HepG2 (cell line): ENCODE results near the gene IQCC. TPM values are rescaled to one million over a fixed set of nuclear protein-coding genes. Genes with fewer than 3 reads are reported as not detected.

ENCODE experiments used
- ARHGAP35 ChIP-seq: sonication (generic); formaldehyde crosslinking; IDR thresholded peaks from 2 replicates; pipeline ENCODE4 v1.9.0; 2022; ENCODE audit warnings: mild to moderate bottlenecking, inconsistent platforms, moderate library complexity, missing genetic modification reagents, borderline replicate concordance
- ARNT ChIP-seq: fragments of 450-650 bp; IDR thresholded peaks from 2 replicates; pipeline ENCODE4 v1.6.1; 2017
- CBX1 ChIP-seq: IDR thresholded peaks from one replicate; pipeline ENCODE4 v1.6.1; 2016; ENCODE audit warnings: antibody characterized with exemption, low read depth
- CEBPG ChIP-seq: IDR thresholded peaks from 2 replicates; pipeline ENCODE4 v1.6.1; 2016
- CENPX ChIP-seq: sonication (generic); formaldehyde crosslinking; IDR thresholded peaks from 2 replicates; pipeline ENCODE4 v1.9.0; 2021; ENCODE audit warnings: mild to moderate bottlenecking, missing genetic modification reagents, moderate library complexity
- ETV5 ChIP-seq: IDR thresholded peaks from 2 replicates; pipeline ENCODE4 v1.6.1; 2018; ENCODE audit warnings: missing biosample characterization, missing genetic modification reagents, inconsistent platforms, borderline replicate concordance
- FOXA1 ChIP-seq, 2 experiments: fragments of 450-650 bp in 1 of 2; sonication (generic) in 1 of 2; formaldehyde crosslinking in 1 of 2; IDR thresholded peaks; 2 replicates each; pipeline versions ENCODE4 v1.4.0 to v1.6.1; 2016 to 2020; ENCODE audit warnings: missing genetic modification reagents in 1 of 2
- MIXL1 ChIP-seq: IDR thresholded peaks from 2 replicates; pipeline ENCODE4 v1.6.1; 2016
- NONO ChIP-seq, 2 experiments: fragments of 450-650 bp in 1 of 2; sonication (generic) in 1 of 2; formaldehyde crosslinking in 1 of 2; IDR thresholded peaks in 1 of 2; conservative IDR thresholded peaks in 1 of 2; 2 replicates each; pipeline versions ENCODE4 v1.6.1 to v1.8.0; 2017 to 2022; ENCODE audit warnings: mild to moderate bottlenecking in 1 of 2, missing genetic modification reagents in 1 of 2, moderate library complexity in 1 of 2
- RFX5 ChIP-seq: IDR thresholded peaks from 2 replicates; pipeline ENCODE4 v1.6.1; 2011; ENCODE audit warnings: low read depth, low read length, improper control_type of control experiment
- SPEN ChIP-seq: sonication (generic); formaldehyde crosslinking; IDR thresholded peaks from 2 replicates; pipeline ENCODE4 v1.5.1; 2020; ENCODE audit warnings: low read depth, mild to moderate bottlenecking, missing genetic modification reagents
- TARDBP ChIP-seq: sonication (generic); formaldehyde crosslinking; IDR thresholded peaks from 2 replicates; pipeline ENCODE4 v1.8.0; 2022; ENCODE audit warnings: mild to moderate bottlenecking, missing genetic modification reagents
- TEAD3 ChIP-seq: optimal IDR thresholded peaks from 2 replicates; pipeline ENCODE3; 2016; ENCODE audit warnings: borderline replicate concordance
- XRCC5 ChIP-seq: fragments of 200-400 bp; formaldehyde crosslinking; optimal IDR thresholded peaks from 2 replicates; pipeline ENCODE3; 2017; ENCODE audit warnings: mild to moderate bottlenecking, low read length
- ZBTB34 ChIP-seq: sonication (generic); formaldehyde crosslinking; IDR thresholded peaks from 2 replicates; pipeline ENCODE4 v1.8.0; 2022; ENCODE audit warnings: mild to moderate bottlenecking, missing genetic modification reagents
- ZFY ChIP-seq: sonication (generic); formaldehyde crosslinking; IDR thresholded peaks from 2 replicates; pipeline ENCODE4 v1.4.0; 2020; ENCODE audit warnings: missing genetic modification reagents
- ZNF292 ChIP-seq: sonication (generic); formaldehyde crosslinking; IDR thresholded peaks from 2 replicates; pipeline ENCODE4 v1.8.1; 2022; ENCODE audit warnings: mild to moderate bottlenecking, low read depth, missing genetic modification reagents, borderline replicate concordance
- ZNF552 ChIP-seq: sonication (generic); formaldehyde crosslinking; IDR thresholded peaks from 2 replicates; pipeline ENCODE4 v1.9.0; 2022; ENCODE audit warnings: missing genetic modification reagents, mild to moderate bottlenecking, borderline replicate concordance
- ZNF644 ChIP-seq: IDR thresholded peaks from 2 replicates; pipeline ENCODE4 v1.6.1; 2016; ENCODE audit warnings: low read depth
- ZNF768 ChIP-seq: sonication (generic); formaldehyde crosslinking; IDR thresholded peaks from 2 replicates; pipeline ENCODE4 v1.4.0; 2020; ENCODE audit warnings: missing genetic modification reagents
- ZSCAN25 ChIP-seq: sonication (generic); formaldehyde crosslinking; IDR thresholded peaks from 2 replicates; pipeline ENCODE4 v1.8.0; 2022; ENCODE audit warnings: mild to moderate bottlenecking, missing genetic modification reagents
- polyA plus RNA-seq, 8 experiments: library from polyadenylated mRNA; depleted of rRNA in 3 of 8; stranded (reverse) in 7 of 8; unstranded in 1 of 8; fragments of >200 nt; fragmentation: Illumina TruSeq in 4 of 8; extraction: Trizol in 4 of 8; gene quantifications; 2 replicates each; pipeline versions ENCODE4 v1.2.1 to v1.2.3, GENCODE V29; 2011 to 2016; ENCODE audit warnings: low read depth in 4 of 8, missing spikeins in 1 of 8, mixed read lengths in 1 of 8; ENCODE audit not compliant: insufficient read depth in 1 of 8
- total RNA-seq, 5 experiments: library from RNA; depleted of rRNA; stranded (reverse); fragments of >200 nt; fragmentation: Illumina TruSeq; extraction: Trizol; gene quantifications; 2 replicates each; pipeline ENCODE4 v1.2.3, GENCODE V29; 2016; ENCODE audit warnings: low read depth in 1 of 5
- TF ChIP-seq, protein P1 (sequence below): sonication (generic); formaldehyde crosslinking; IDR thresholded peaks from 2 replicates; pipeline ENCODE4 v1.4.0; 2020; ENCODE audit warnings: mild to moderate bottlenecking, missing genetic modification reagents
- TF ChIP-seq, protein P2 (sequence below): sonication (generic); IDR thresholded peaks from 2 replicates; pipeline ENCODE4 v1.6.1; 2016; ENCODE audit warnings: low read depth, borderline replicate concordance

Gene IQCC
- total and polyA plus RNA-seq, 2 of the 13 experiments (the other 11 are each of a cell fraction or from before 2014, with no cell fraction given): 1.7 to 3.0 TPM

- no peak for TF ChIP-seq ZBTB34 (CRISPR knock-in tag)
- TF ChIP-seq, protein P1, sequence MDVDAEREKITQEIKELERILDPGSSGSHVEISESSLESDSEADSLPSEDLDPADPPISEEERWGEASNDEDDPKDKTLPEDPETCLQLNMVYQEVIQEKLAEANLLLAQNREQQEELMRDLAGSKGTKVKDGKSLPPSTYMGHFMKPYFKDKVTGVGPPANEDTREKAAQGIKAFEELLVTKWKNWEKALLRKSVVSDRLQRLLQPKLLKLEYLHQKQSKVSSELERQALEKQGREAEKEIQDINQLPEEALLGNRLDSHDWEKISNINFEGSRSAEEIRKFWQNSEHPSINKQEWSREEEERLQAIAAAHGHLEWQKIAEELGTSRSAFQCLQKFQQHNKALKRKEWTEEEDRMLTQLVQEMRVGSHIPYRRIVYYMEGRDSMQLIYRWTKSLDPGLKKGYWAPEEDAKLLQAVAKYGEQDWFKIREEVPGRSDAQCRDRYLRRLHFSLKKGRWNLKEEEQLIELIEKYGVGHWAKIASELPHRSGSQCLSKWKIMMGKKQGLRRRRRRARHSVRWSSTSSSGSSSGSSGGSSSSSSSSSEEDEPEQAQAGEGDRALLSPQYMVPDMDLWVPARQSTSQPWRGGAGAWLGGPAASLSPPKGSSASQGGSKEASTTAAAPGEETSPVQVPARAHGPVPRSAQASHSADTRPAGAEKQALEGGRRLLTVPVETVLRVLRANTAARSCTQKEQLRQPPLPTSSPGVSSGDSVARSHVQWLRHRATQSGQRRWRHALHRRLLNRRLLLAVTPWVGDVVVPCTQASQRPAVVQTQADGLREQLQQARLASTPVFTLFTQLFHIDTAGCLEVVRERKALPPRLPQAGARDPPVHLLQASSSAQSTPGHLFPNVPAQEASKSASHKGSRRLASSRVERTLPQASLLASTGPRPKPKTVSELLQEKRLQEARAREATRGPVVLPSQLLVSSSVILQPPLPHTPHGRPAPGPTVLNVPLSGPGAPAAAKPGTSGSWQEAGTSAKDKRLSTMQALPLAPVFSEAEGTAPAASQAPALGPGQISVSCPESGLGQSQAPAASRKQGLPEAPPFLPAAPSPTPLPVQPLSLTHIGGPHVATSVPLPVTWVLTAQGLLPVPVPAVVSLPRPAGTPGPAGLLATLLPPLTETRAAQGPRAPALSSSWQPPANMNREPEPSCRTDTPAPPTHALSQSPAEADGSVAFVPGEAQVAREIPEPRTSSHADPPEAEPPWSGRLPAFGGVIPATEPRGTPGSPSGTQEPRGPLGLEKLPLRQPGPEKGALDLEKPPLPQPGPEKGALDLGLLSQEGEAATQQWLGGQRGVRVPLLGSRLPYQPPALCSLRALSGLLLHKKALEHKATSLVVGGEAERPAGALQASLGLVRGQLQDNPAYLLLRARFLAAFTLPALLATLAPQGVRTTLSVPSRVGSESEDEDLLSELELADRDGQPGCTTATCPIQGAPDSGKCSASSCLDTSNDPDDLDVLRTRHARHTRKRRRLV: peak; percentile 76; the same call in 1 of the 2 replicates
- TF ChIP-seq RFX5: peak; percentile 47; the same call in 1 of the 2 replicates
- TF ChIP-seq ZNF768 (CRISPR knock-in tag): peak; percentile 78; the same call in 1 of the 2 replicates
- no peak for TF ChIP-seq ARHGAP35 (CRISPR knock-in tag)
- TF ChIP-seq, protein P2, sequence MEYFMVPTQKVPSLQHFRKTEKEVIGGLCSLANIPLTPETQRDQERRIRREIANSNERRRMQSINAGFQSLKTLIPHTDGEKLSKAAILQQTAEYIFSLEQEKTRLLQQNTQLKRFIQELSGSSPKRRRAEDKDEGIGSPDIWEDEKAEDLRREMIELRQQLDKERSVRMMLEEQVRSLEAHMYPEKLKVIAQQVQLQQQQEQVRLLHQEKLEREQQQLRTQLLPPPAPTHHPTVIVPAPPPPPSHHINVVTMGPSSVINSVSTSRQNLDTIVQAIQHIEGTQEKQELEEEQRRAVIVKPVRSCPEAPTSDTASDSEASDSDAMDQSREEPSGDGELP: peak; percentile 73; the same call in 1 of the 2 replicates
- TF ChIP-seq XRCC5: peak; percentile 84
- no peak for TF ChIP-seq NONO (IDR thresholded peaks at IDR 0.05)
- peak; percentile 89 for TF ChIP-seq NONO (CRISPR knock-in tag; conservative IDR thresholded peaks at IDR 0.05)
- TF ChIP-seq ZNF644 (CRISPR knock-in tag): no peak
- peak; percentile 35 for TF ChIP-seq CEBPG
- no peak for TF ChIP-seq CENPX (CRISPR knock-in tag)
- TF ChIP-seq TEAD3 (CRISPR knock-in tag): peak; percentile 39
- TF ChIP-seq ETV5 (CRISPR knock-in tag): peak; percentile 31; the same call in 1 of the 2 replicates
- peak; percentile 70 for TF ChIP-seq SPEN (CRISPR knock-in tag)
- peak; percentile 40; the same call in 1 of the 2 replicates for TF ChIP-seq TARDBP
- TF ChIP-seq ZSCAN25 (CRISPR knock-in tag): peak; percentile 42; the same call in 1 of the 2 replicates
- no peak for TF ChIP-seq FOXA1 (IDR thresholded peaks at IDR 0.05)
- TF ChIP-seq FOXA1 (CRISPR knock-in tag; IDR thresholded peaks at IDR 0.05): no peak
- TF ChIP-seq ARNT: no peak
- TF ChIP-seq MIXL1 (CRISPR knock-in tag): peak; percentile 55; the same call in 1 of the 2 replicates
- peak; percentile 58 for TF ChIP-seq CBX1
- TF ChIP-seq ZFY (CRISPR knock-in tag): peak; percentile 68
- peak; percentile 97 for TF ChIP-seq ZNF292 (CRISPR knock-in tag)
- TF ChIP-seq ZNF552 (CRISPR knock-in tag): no peak
These were observed 42.8 kb downstream of the IQCC start (continued) for GRCh38 chr1:32247983-32248889.
